Measurements from ENCODE around the gene A3GALT2. TPM values are rescaled to one million over a fixed set of nuclear protein-coding genes. Genes with fewer than 3 reads are reported as not detected.
A peak's percentile ranks its signal among the peaks of the same experiment; 100 is the strongest.

The A3GALT2 gene
- total and polyA plus RNA-seq, 4 donors = not detected

DNA sequence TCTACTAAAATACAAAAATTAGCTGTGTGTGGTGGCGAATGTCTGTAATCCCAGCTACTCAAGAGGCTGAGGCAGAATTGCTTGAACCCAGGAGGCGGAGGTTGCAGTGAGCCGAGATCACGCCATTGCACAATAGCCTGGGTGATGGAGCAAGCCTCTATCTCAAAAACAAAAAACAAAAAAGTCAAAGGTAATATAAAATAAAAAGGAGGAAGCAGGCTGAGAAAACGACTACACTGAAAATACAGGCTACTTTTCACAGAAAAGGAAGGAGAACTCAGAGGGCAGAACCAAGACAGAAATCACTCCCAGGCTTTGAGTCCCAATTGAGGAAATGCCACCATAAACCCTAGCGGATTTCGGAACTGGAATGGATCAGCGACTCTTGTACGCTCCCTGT lies 5.9 kb upstream of the A3GALT2 start:
- Histone ChIP-seq H3K36me3 (ENCODE audit: control insufficient read depth in 4 of 4, insufficient read depth in 3 of 4, low read depth in 1 of 4, low read length in 3 of 4) (peaks cover 43 to 90% (median 82%) of the 10 kb centered on the region in 4 donors), H3K9me3 (ENCODE audit: control insufficient read depth in 4 of 4, low read length in 3 of 4) (no peaks in the 10 kb centered on the region), H3K27me3 (ENCODE audit: control insufficient read depth in 4 of 4, insufficient read depth in 4 of 4, low read length in 3 of 4) (no peaks in the 10 kb centered on the region), H3K4me1 (ENCODE audit: control insufficient read depth in 4 of 4, insufficient read depth in 4 of 4, low read length in 3 of 4) (peaks cover 4 to 24% (median 10%) of the 10 kb centered on the region in 4 donors), H3K4me3 (ENCODE audit: low read depth in 1 of 3, low read length in 3 of 3) (no peak overlapping the region), H3K9ac (ENCODE audit: low read depth in 1 of 2, low read length in 2 of 2) (no peak overlapping the region), H3K27ac (ENCODE audit: low read depth in 1 of 2, low read length in 2 of 2) (peak overlapping the region; percentile 27 to 59)
- TF ChIP-seq SP1 (IDR thresholded peaks at IDR 0.05) (no peak), YY1 (IDR thresholded peaks at IDR 0.05) (no peak), HNF4G (IDR thresholded peaks at IDR 0.05) (no peak), EGR1 (IDR thresholded peaks at IDR 0.05; ENCODE audit: low read depth in 2 of 2) (no peak), JUND (IDR thresholded peaks at IDR 0.05) (no peak), RAD21 (IDR thresholded peaks at IDR 0.05) (no peak), RXRA (IDR thresholded peaks at IDR 0.05) (no peak), FOXA2 (IDR thresholded peaks at IDR 0.05) (no peak), FOXA1 (IDR thresholded peaks at IDR 0.05) (no peak), HNF4A (conservative IDR thresholded peaks at IDR 0.05) (no peak)
- TF ChIP-seq, protein P1, sequence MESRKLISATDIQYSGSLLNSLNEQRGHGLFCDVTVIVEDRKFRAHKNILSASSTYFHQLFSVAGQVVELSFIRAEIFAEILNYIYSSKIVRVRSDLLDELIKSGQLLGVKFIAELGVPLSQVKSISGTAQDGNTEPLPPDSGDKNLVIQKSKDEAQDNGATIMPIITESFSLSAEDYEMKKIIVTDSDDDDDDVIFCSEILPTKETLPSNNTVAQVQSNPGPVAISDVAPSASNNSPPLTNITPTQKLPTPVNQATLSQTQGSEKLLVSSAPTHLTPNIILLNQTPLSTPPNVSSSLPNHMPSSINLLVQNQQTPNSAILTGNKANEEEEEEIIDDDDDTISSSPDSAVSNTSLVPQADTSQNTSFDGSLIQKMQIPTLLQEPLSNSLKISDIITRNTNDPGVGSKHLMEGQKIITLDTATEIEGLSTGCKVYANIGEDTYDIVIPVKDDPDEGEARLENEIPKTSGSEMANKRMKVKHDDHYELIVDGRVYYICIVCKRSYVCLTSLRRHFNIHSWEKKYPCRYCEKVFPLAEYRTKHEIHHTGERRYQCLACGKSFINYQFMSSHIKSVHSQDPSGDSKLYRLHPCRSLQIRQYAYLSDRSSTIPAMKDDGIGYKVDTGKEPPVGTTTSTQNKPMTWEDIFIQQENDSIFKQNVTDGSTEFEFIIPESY (IDR thresholded peaks at IDR 0.05) = no peak
- TF ChIP-seq, protein P2, sequence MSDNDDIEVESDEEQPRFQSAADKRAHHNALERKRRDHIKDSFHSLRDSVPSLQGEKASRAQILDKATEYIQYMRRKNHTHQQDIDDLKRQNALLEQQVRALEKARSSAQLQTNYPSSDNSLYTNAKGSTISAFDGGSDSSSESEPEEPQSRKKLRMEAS (IDR thresholded peaks at IDR 0.05) = no peak
- TF ChIP-seq, protein P3, sequence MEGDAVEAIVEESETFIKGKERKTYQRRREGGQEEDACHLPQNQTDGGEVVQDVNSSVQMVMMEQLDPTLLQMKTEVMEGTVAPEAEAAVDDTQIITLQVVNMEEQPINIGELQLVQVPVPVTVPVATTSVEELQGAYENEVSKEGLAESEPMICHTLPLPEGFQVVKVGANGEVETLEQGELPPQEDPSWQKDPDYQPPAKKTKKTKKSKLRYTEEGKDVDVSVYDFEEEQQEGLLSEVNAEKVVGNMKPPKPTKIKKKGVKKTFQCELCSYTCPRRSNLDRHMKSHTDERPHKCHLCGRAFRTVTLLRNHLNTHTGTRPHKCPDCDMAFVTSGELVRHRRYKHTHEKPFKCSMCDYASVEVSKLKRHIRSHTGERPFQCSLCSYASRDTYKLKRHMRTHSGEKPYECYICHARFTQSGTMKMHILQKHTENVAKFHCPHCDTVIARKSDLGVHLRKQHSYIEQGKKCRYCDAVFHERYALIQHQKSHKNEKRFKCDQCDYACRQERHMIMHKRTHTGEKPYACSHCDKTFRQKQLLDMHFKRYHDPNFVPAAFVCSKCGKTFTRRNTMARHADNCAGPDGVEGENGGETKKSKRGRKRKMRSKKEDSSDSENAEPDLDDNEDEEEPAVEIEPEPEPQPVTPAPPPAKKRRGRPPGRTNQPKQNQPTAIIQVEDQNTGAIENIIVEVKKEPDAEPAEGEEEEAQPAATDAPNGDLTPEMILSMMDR (IDR thresholded peaks at IDR 0.05; ENCODE audit: low read depth, low read length, missing input control) = no peak
- TF ChIP-seq, protein P4, sequence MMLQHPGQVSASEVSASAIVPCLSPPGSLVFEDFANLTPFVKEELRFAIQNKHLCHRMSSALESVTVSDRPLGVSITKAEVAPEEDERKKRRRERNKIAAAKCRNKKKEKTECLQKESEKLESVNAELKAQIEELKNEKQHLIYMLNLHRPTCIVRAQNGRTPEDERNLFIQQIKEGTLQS (IDR thresholded peaks at IDR 0.05) = no peak
- TF ChIP-seq, protein P5, sequence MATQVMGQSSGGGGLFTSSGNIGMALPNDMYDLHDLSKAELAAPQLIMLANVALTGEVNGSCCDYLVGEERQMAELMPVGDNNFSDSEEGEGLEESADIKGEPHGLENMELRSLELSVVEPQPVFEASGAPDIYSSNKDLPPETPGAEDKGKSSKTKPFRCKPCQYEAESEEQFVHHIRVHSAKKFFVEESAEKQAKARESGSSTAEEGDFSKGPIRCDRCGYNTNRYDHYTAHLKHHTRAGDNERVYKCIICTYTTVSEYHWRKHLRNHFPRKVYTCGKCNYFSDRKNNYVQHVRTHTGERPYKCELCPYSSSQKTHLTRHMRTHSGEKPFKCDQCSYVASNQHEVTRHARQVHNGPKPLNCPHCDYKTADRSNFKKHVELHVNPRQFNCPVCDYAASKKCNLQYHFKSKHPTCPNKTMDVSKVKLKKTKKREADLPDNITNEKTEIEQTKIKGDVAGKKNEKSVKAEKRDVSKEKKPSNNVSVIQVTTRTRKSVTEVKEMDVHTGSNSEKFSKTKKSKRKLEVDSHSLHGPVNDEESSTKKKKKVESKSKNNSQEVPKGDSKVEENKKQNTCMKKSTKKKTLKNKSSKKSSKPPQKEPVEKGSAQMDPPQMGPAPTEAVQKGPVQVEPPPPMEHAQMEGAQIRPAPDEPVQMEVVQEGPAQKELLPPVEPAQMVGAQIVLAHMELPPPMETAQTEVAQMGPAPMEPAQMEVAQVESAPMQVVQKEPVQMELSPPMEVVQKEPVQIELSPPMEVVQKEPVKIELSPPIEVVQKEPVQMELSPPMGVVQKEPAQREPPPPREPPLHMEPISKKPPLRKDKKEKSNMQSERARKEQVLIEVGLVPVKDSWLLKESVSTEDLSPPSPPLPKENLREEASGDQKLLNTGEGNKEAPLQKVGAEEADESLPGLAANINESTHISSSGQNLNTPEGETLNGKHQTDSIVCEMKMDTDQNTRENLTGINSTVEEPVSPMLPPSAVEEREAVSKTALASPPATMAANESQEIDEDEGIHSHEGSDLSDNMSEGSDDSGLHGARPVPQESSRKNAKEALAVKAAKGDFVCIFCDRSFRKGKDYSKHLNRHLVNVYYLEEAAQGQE (IDR thresholded peaks at IDR 0.05) = no peak
- DNase-seq (ENCODE audit: low spot score) = no peak
- WGBS = 76% methylated on average over 9 of the region's 9 CpGs
